Stimulated activated naive CD8-positive, alpha-beta T cell treated with anti-CD3 and anti-CD28 coated beads, Interleukin-15, Interleukin-2, amounts not matched to agents 100 ng/mL and 50 ng/mL, for 24 hours (primary cell): ENCODE measurements around the gene ZBTB43.
A peak's percentile ranks its signal among the peaks of the same experiment; 100 is the strongest.

Experiments
- H3K27ac Mint-ChIP-seq: one replicate; pipeline ENCODE4 v1.8.0; 2021; ENCODE audit warnings: mild to moderate bottlenecking, mixed read lengths
- H3K27me3 Mint-ChIP-seq: one replicate; pipeline ENCODE4 v1.8.0; 2021; ENCODE audit warnings: mixed read lengths
- H3K36me3 Mint-ChIP-seq: one replicate; pipeline ENCODE4 v1.8.0; 2021; ENCODE audit warnings: low read depth, mixed read lengths
- H3K4me1 Mint-ChIP-seq: one replicate; pipeline ENCODE4 v1.8.0; 2021; ENCODE audit warnings: low read depth, mixed read lengths
- H3K4me3 Mint-ChIP-seq: one replicate; pipeline ENCODE4 v1.8.0; 2021; ENCODE audit warnings: mild to moderate bottlenecking, mixed read lengths
- H3K9me3 Mint-ChIP-seq: one replicate; pipeline ENCODE4 v1.8.0; 2021; ENCODE audit warnings: mixed read lengths

The ZBTB43 gene

DNA sequence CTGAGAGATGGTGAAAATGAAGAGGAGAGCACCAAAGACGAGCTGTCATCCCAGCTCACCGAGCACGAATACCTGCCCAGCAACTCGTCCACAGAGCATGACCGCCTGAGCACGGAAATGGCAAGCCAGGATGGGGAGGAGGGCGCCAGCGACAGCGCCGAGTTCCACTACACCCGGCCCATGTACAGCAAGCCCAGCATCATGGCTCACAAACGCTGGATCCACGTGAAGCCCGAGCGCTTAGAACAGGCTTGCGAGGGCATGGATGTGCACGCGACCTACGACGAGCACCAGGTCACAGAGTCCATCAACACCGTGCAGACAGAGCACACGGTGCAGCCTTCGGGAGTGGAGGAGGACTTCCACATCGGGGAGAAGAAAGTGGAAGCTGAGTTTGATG is 28.2 kb downstream of the ZBTB43 start:
- Mint-ChIP-seq H3K9me3 (no peaks in the 10 kb centered on the region), H3K27ac (no peak overlapping the region), H3K4me1 (peaks cover 29% of the 10 kb centered on the region), H3K4me3 (no peak overlapping the region), H3K36me3 (peaks cover 55% of the 10 kb centered on the region), H3K27me3 (no peaks in the 10 kb centered on the region)

DNA sequence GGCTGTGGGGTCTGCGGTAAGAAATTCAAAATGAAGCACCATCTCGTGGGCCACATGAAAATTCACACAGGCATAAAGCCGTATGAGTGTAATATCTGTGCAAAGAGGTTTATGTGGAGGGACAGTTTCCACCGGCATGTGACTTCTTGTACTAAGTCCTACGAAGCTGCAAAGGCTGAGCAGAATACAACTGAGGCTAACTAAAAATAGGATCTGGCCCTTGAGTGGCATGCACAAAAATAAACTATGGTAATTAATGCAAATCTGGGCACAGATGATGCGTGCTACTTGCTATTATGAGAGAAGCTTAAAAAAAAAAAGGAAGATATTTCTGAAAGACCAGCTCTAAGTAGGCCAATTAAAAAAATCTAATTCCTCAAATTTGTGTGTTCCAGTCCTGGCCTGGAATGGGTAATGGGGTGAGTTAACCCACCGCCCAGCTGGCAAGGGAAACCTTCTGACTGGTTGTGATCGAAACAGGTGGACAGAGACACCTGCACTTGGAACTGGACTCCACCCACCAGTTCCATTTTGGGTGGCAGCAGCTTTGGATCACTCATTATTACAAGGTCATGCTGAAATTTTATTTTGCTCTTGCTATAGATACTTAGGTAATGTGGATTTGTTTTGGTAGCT is 29.0 kb downstream of the ZBTB43 start:
- no peak overlapping the region for H3K4me3 Mint-ChIP-seq
- H3K9me3 Mint-ChIP-seq = no peaks in the 10 kb centered on the region
- H3K36me3 Mint-ChIP-seq = peaks cover 52% of the 10 kb centered on the region
- H3K27me3 Mint-ChIP-seq = no peaks in the 10 kb centered on the region
- H3K4me1 Mint-ChIP-seq = peaks cover 29% of the 10 kb centered on the region
- H3K27ac Mint-ChIP-seq = no peak overlapping the region

DNA sequence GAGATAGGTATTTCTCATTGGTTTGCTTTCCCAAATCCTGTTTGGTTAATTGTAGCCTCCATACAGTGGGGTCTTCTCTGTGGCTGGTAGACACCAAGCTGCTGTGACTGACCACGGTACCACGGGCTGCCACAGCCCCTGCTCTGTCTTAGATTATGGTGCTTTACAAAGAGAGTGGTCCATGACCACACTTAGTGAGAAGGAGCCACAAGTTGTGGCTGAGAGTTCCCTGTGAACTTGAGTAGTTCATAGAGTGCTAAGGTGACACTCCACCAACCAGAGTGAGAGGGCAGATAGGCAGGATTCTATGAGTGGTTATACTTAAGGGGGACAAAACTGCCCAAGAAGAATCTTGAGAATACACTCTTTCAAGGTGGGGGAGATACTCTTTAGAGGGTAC is 29.8 kb downstream of the ZBTB43 start:
- Mint-ChIP-seq H3K9me3 (no peaks in the 10 kb centered on the region), H3K4me3 (no peak overlapping the region), H3K36me3 (peaks cover 51% of the 10 kb centered on the region), H3K27ac (peak overlapping the region; percentile 7), H3K27me3 (no peaks in the 10 kb centered on the region), H3K4me1 (peaks cover 35% of the 10 kb centered on the region)

DNA sequence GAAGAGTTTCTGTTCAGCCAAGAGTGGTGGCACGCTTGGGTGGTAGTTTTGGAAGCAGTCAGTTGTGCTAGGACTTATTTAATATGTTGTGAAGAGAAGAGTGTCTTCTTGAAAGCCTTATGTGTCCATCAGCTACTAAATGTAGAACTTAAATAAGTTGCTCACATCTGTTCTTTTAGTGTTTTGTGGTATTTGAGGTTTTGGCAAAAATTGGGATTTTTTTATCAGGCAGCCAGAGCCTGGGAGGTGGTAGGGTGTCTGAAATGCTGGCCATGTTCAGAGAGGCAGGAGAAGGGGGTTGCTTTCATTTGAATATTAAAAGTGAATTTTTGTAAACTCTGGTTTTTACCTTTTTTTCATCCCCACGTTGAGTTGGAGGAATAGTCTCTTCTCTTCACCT is 31.4 kb downstream of the ZBTB43 start:
- Mint-ChIP-seq H3K9me3 (no peaks in the 10 kb centered on the region), H3K4me1 (peaks cover 38% of the 10 kb centered on the region), H3K36me3 (peaks cover 42% of the 10 kb centered on the region), H3K27me3 (no peaks in the 10 kb centered on the region), H3K4me3 (no peak overlapping the region), H3K27ac (no peak overlapping the region)

DNA sequence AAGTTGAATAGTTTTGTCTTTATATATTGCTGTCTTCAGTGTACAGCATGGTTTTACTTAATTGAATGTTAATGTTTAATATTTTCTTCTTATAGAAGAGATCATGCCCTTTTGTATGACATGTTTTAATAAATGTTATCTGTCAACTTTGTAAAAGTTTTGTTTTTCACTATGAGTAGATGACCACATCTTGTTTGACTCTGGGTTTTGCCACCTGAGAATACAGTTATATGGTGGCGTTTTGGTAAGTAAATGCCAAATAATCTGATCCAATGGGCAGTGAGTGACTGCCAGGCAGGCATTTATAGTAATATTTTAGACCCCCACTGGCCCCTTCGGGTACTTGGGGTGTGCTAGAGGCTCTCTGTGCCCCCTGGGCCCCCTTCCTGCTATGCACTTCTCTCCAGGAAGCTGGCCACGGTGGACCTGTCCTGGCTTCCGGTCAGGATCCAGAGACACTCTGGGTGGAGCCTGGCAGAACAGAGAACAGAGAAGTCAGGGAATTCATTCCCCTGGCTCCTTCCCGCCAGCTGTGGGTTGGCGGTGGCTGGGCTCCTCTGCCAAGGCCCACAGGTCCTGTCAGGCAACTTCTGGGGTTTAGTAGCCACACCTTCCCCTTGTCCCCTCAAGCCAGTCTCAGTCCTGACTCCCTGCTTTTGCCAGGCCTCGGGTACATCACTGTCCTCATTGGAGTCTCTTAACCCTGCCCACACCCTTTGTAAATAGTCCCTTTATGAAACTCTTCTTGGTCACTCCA is 33.4 kb downstream of the ZBTB43 start:
- Mint-ChIP-seq H3K27ac (peak overlapping the region; percentile 59), H3K36me3 (peaks cover 28% of the 10 kb centered on the region), H3K27me3 (no peaks in the 10 kb centered on the region), H3K9me3 (no peaks in the 10 kb centered on the region), H3K4me3 (no peak overlapping the region), H3K4me1 (peaks cover 40% of the 10 kb centered on the region)

DNA sequence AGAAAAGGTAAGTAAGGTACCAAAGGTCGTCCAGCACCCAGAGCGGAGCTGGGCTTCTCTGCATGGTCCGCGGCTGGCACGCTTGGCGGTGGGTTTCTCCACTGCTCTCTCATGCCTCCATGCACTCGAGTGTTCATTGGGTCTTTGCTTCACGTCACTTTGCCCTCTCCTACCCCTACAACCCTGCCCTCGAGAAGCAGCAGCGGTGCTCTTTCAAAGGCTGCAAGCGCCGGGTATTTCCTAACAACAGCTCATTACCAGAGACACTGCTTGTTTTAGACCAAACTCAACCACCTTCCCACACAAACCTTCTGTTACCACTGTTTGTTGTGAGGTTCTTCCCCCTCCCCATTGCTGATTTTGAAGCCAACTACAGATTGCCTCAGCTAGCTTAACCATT is 34.1 kb downstream of the ZBTB43 start:
- Mint-ChIP-seq H3K36me3 (peaks cover 22% of the 10 kb centered on the region), H3K27me3 (no peaks in the 10 kb centered on the region), H3K9me3 (no peaks in the 10 kb centered on the region), H3K4me3 (no peak overlapping the region), H3K4me1 (peaks cover 44% of the 10 kb centered on the region), H3K27ac (peak overlapping the region; percentile 59)

DNA sequence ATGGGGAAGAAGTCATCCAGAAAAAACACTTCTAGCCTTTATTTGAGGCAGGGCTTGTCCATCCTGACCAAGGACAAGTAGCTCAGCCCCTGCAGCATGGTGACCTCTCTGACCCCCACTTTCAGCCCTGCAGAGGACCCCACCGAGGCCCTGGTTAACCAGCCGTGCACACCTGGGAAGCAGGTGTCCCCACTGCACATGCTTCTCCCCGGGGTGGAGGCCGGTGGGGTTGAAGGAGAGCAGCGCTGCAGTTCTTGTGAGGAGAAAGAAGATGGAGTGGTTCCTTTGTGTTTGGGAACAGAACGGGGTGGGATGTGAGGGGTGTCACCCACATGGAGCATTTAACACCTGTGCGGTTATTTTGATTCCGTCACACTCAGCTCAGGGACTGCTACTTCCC is 34.5 kb downstream of the ZBTB43 start:
- peaks cover 18% of the 10 kb centered on the region for H3K36me3 Mint-ChIP-seq
- no peaks in the 10 kb centered on the region for H3K9me3 Mint-ChIP-seq
- no peak overlapping the region for H3K27ac Mint-ChIP-seq
- H3K4me3 Mint-ChIP-seq = no peak overlapping the region
- peaks cover 41% of the 10 kb centered on the region for H3K4me1 Mint-ChIP-seq
- H3K27me3 Mint-ChIP-seq = no peaks in the 10 kb centered on the region

DNA sequence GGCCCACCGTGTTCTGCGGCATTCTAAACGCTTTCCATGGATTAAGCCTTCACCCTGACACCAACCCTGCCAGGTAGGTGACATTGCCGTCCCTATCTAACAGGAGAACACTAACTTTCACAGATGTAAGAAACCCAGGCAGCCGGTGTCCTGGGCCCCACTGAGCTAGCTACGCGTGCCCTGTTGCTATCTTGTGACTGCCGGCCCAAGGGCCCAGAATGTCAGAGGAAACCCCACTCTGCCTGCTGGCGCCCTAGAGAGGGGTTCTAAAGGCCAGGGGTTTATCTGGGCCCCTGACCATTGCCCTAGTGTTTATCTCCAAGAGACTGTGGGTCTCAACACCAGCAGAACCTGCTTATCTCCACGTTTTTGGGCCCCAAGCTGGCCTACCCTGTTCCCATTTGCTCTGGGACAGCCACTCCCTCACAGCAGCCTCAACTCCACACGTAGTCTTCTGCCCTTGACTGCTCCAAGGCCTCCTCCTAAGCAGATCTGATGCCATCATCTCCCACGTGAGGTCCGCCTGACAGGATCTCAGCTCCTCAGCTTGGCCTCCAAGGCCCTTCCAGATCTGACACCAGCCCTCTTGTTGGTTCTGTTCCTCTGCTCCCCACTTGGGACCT is 37.5 kb downstream of the ZBTB43 start:
- no peak overlapping the region for H3K4me3 Mint-ChIP-seq
- no peaks in the 10 kb centered on the region for H3K9me3 Mint-ChIP-seq
- H3K36me3 Mint-ChIP-seq = peaks cover 4% of the 10 kb centered on the region
- H3K27me3 Mint-ChIP-seq = no peaks in the 10 kb centered on the region
- peaks cover 28% of the 10 kb centered on the region for H3K4me1 Mint-ChIP-seq
- H3K27ac Mint-ChIP-seq = no peak overlapping the region

DNA sequence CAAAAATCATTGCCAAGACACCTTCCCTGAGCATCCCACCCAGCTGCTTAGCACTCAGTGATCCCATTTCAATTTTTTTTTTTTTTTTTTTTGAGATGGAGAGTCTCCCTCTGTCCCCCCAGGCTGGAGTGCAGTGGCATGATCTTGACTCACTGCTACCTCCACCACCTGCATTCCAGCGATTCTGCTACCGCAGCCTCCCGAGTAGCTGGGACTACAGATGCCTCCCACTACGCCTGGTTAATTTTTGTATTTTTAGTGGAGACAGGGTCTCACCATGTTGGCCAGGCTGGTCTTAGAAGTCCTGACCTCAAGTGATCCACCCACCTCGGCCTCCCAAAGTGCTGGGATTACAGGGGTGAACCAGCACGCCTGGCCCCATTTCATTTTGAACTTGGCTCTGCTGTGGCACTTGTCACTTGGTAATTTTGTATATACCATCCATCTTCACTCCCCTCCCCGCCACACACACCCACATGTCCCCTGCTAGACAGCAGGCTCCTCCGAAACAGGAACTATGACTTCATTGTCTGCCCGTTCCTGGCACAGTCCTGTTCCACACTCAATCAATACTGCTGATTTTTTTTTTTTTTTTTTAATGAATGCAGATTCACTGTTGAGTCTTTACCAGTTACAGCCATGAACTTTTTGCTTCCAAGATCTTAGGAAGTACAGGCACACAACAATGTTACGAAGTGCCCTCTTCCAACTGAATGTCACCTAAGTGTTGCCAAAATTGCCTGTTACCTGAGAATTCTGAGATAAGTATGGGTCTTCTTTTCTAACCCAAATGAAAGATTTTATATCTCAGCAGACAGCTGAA is 38.3 kb downstream of the ZBTB43 start:
- no peaks in the 10 kb centered on the region for H3K36me3 Mint-ChIP-seq
- no peak overlapping the region for H3K4me3 Mint-ChIP-seq
- H3K27me3 Mint-ChIP-seq = peaks cover 2% of the 10 kb centered on the region
- H3K27ac Mint-ChIP-seq = no peak overlapping the region
- H3K4me1 Mint-ChIP-seq = peaks cover 22% of the 10 kb centered on the region
- H3K9me3 Mint-ChIP-seq = no peaks in the 10 kb centered on the region

DNA sequence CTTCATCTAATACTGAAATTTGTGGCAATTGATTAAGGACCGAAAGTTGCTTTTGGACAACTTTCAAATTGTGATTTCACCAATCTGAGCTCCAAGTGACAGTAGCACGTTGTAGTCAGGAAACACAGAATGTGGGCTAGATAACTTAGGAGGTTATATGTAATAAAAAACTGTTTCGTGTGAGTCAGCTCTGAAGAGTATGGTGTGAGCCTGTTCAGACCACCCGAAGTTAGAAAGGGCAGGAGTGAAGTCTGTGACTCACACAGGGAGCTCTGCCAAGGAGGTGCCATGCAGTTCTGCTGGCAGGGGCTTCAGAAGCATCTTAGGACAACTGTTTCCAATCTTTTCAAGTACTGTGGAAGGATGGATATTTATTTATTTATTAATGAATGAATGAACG is 39.2 kb downstream of the ZBTB43 start:
- Mint-ChIP-seq H3K27me3 (peaks cover 5% of the 10 kb centered on the region), H3K4me1 (peaks cover 17% of the 10 kb centered on the region), H3K9me3 (no peaks in the 10 kb centered on the region), H3K36me3 (no peaks in the 10 kb centered on the region), H3K4me3 (no peak overlapping the region), H3K27ac (no peak overlapping the region)

DNA sequence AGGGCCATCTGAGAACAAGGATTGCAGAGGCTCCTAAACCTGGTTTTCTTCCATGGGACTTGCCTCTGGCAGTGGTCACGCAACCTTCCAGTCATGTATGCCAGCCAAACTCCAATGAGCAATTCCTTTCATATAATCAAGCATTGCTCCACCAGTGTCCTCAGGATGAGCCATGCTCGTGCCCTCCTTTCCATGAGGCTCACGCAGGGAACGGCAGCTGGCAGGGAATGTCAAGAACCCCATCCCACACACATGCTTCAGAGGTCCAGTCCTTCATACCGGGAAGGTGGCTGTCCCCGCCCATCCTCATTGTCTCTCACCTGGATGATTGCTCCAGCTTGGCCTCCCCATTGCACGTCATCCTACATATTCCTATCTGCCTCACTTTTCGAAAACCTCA is 42.2 kb downstream of the ZBTB43 start:
- Mint-ChIP-seq H3K4me3 (no peak overlapping the region), H3K4me1 (peaks cover 10% of the 10 kb centered on the region), H3K9me3 (no peaks in the 10 kb centered on the region), H3K27ac (no peak overlapping the region), H3K36me3 (no peaks in the 10 kb centered on the region), H3K27me3 (peaks cover 20% of the 10 kb centered on the region)

DNA sequence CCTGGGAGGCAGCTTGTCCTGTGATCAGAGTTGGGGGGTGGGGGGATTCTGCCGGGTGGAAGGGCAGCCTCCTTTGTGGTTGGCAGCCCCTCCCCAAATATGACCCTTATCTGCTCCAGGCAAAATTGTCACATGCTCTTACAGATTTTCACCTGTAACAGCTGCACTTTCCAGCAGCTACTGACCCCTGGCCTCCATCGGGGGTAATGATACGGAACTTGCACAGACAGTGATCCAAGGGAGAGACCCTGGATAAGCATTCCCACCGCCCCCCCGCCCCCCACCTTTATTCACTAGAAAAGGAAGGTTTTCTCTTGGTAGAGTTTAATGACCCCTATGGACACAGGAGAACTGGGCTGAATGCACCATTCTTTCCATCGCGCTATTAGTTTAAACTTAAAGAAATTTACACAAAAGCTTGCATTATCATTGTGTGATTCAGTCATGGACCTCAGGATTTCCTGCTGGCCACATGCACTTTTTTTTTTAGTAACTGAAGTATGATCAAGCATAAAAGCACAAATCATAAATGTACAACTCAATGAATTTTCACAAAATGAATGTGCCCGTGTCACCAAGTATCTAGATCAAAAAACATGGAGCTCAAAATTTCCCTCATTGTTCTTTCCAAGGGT is 44.9 kb downstream of the ZBTB43 start:
- no peak overlapping the region for H3K4me3 Mint-ChIP-seq
- no peaks in the 10 kb centered on the region for H3K9me3 Mint-ChIP-seq
- no peak overlapping the region for H3K27ac Mint-ChIP-seq
- H3K4me1 Mint-ChIP-seq = no peaks in the 10 kb centered on the region
- peaks cover 37% of the 10 kb centered on the region for H3K27me3 Mint-ChIP-seq
- H3K36me3 Mint-ChIP-seq = no peaks in the 10 kb centered on the region

DNA sequence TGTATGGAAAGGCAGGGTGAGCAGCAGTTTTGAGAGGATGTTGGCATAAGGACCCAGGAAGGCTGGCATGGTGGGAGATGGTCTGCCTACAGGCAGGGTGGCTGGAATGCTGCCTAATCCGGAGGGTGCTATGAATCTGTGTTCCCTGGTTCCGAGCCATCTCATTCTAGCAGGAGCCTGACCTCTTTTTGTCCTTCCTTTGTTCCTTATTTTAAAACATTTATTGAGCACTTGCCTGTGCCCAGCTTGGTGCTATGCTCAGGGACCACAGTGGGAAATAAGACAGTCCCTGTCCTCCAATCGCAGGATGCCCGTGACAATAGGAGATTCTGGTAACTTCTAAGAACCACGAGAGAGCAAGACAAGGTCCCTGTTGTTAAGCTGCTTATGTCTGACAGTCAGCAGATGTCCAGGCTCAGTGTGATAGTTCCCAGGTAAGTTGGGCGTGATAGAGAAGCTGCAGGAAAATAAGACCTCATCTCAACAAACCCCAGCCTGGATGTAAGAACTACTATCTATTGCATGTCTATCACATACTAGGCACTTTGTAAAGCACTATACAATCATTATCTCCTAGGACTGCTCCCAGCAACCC is 46.5 kb downstream of the ZBTB43 start:
- Mint-ChIP-seq H3K4me3 (no peak overlapping the region), H3K27ac (no peak overlapping the region), H3K4me1 (no peaks in the 10 kb centered on the region), H3K9me3 (no peaks in the 10 kb centered on the region), H3K36me3 (no peaks in the 10 kb centered on the region), H3K27me3 (peaks cover 42% of the 10 kb centered on the region)

DNA sequence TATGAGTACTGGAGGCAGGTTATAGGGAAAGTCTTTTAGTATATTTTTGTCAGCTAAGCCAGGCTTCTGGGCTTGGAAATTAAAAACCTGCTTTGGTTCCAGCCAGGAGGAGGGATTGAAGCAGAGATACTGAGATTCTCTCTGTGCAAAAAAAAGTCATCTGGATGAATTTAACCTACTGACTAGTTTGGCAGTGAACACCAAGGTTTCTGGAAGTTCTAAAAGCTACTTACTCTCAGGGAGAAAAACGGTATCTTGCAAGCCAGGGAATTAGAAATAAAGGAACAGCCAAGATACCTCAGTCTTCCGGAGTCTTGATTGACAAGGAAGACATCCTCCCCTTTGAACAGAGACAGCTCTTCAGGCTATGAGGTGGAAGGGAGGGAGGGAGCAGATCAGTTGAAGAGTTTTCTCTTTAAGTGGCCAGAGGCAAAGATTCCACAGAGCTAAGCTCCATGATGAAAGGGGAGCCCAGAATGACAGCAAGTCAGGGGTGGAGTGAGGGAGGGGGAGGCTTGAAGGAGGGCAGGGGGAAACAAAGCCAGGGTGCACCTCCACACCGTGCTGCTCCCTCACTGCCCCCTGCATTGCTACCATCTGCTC is 47.3 kb downstream of the ZBTB43 start:
- no peaks in the 10 kb centered on the region for H3K36me3 Mint-ChIP-seq
- H3K4me1 Mint-ChIP-seq = no peaks in the 10 kb centered on the region
- no peak overlapping the region for H3K4me3 Mint-ChIP-seq
- no peaks in the 10 kb centered on the region for H3K9me3 Mint-ChIP-seq
- H3K27me3 Mint-ChIP-seq = peaks cover 45% of the 10 kb centered on the region
- H3K27ac Mint-ChIP-seq = no peak overlapping the region
